Measurements from ENCODE around the gene VAPA.

VAPA gene

GRCh38 chr18:9994026-9994570, 80.3 kb downstream of the VAPA start:
- DNase-seq (ENCODE audit: low read depth), result no peak
- no peak overlapping the region for H3K4me3 ChIP-seq (ENCODE audit: low read length)
- no peak for TF ChIP-seq CTCF (IDR thresholded peaks at IDR 0.05; ENCODE audit: insufficient read depth, low read depth, low read length, missing control alignments)

- no peak for DNase-seq (ENCODE audit: low read depth)
- H3K4me3 ChIP-seq (ENCODE audit: low read length), result no peak overlapping the region
- TF ChIP-seq CTCF (IDR thresholded peaks at IDR 0.05; ENCODE audit: insufficient read depth, low read depth, low read length, missing control alignments), result no peak
These were observed 81.0 kb downstream of the VAPA start for GRCh38 chr18:9994701-9995235.

GRCh38 chr18:9995631-9996030, 81.8 kb downstream of the VAPA start:
- TF ChIP-seq CTCF (IDR thresholded peaks at IDR 0.05; ENCODE audit: insufficient read depth, low read depth, low read length, missing control alignments), result no peak
- no peak overlapping the region for H3K4me3 ChIP-seq (ENCODE audit: low read length)
- no peak for DNase-seq (ENCODE audit: low read depth)

- no peak for TF ChIP-seq CTCF (IDR thresholded peaks at IDR 0.05; ENCODE audit: insufficient read depth, low read depth, low read length, missing control alignments)
- H3K4me3 ChIP-seq (ENCODE audit: low read length), result no peak overlapping the region
- DNase-seq (ENCODE audit: low read depth), result no peak
These were observed 82.3 kb downstream of the VAPA start for GRCh38 chr18:9996094-9996493.

- no peak overlapping the region for H3K4me3 ChIP-seq (ENCODE audit: low read length)
- TF ChIP-seq CTCF (IDR thresholded peaks at IDR 0.05; ENCODE audit: insufficient read depth, low read depth, low read length, missing control alignments), result no peak
- DNase-seq (ENCODE audit: low read depth), result no peak
These were observed 83.9 kb downstream of the VAPA start for GRCh38 chr18:9997711-9998110.

- TF ChIP-seq CTCF (IDR thresholded peaks at IDR 0.05; ENCODE audit: insufficient read depth, low read depth, low read length, missing control alignments), result no peak
- DNase-seq (ENCODE audit: low read depth), result no peak
- H3K4me3 ChIP-seq (ENCODE audit: low read length), result no peak overlapping the region
These were observed 84.5 kb downstream of the VAPA start for GRCh38 chr18:9998330-9998729.

GRCh38 chr18:10002280-10002679, 88.5 kb downstream of the VAPA start:
- no peak overlapping the region for H3K4me3 ChIP-seq (ENCODE audit: low read length)
- no peak for DNase-seq (ENCODE audit: low read depth)
- no peak for TF ChIP-seq CTCF (IDR thresholded peaks at IDR 0.05; ENCODE audit: insufficient read depth, low read depth, low read length, missing control alignments)
